Adrenal gland (tissue), 5 donors: ENCODE results near the gene ACTR6.

Experiments used
- CTCF ChIP-seq, 6 experiments: fragments of 450-650 bp in 4 of 6; fragments of 200-600 bp in 2 of 6; sonication (generic) in 1 of 6; IDR thresholded peaks; 1 replicate in 5 of 6; 2 replicates in 1 of 6; pipeline versions ENCODE4 v1.5.1 to v1.8.0; 2016 to 2021; ENCODE audit warnings: antibody characterized with exemption in 6 of 6, mild to moderate bottlenecking in 2 of 6, moderate library complexity in 1 of 6
- POLR2A ChIP-seq, 2 donors: fragments of 450-650 bp; IDR thresholded peaks; one replicate each; pipeline ENCODE4 v1.6.1; 2017; ENCODE audit warnings: antibody characterized with exemption in 2 of 2, mild to moderate bottlenecking in 2 of 2, moderate library complexity in 1 of 2
- donor health status: DM: no; HTN: no; CAD: no.

- TF ChIP-seq CTCF (IDR thresholded peaks at IDR 0.05) (no peak), POLR2A (IDR thresholded peaks at IDR 0.05) (no peak)
Observed at GRCh38 chr12:100229876-100230275, 29.3 kb downstream of the ACTR6 start.
